Gastroesophageal sphincter (tissue), 4 donors: ENCODE data around the gene SLC25A21. TPM values are rescaled to one million over a fixed set of nuclear protein-coding genes. Genes with fewer than 3 reads are reported as not detected.

Experiments used
- ATAC-seq: fragments of 150-250 bp; one replicate; pipeline ENCODE4 v1.9.1; 2016; ENCODE audit warnings: mild to moderate bottlenecking, moderate library complexity
- H3K27ac ChIP-seq, 4 donors: fragments of 200-600 bp; sonication (generic) in 3 of 4; 1 replicate in 3 of 4; 2 replicates in 1 of 4; pipeline ENCODE4 v1.5.1; 2016 to 2019
- H3K27me3 ChIP-seq: fragments of 200-600 bp; sonication (generic); one replicate; pipeline ENCODE4 v1.5.1; 2019
- H3K36me3 ChIP-seq, 2 donors: fragments of 200-600 bp; sonication (generic); one replicate each; pipeline ENCODE4 v1.5.1; 2019; ENCODE audit warnings: control low read depth in 1 of 2
- H3K4me1 ChIP-seq, 3 donors: fragments of 200-600 bp; sonication (generic); 1 replicate in 2 of 3; 2 replicates in 1 of 3; pipeline ENCODE4 v1.5.1; 2016 to 2019; ENCODE audit warnings: control low read depth in 2 of 3
- H3K4me3 ChIP-seq, 2 donors: fragments of 200-600 bp; sonication (generic); one replicate each; pipeline ENCODE4 v1.5.1; 2019; ENCODE audit warnings: mild to moderate bottlenecking in 1 of 2, moderate library complexity in 1 of 2
- H3K9me3 ChIP-seq, 3 donors: fragments of 200-600 bp; sonication (generic); one replicate each; pipeline ENCODE4 v1.5.1; 2017 to 2019; ENCODE audit warnings: control low read depth in 2 of 3
- EP300 ChIP-seq: sonication (generic); formaldehyde crosslinking; IDR thresholded peaks from one replicate; pipeline ENCODE4 v1.6.1; 2017; ENCODE audit warnings: antibody characterized with exemption, mild to moderate bottlenecking
- POLR2A ChIP-seq, 2 donors: fragments of 450-650 bp; IDR thresholded peaks; one replicate each; pipeline ENCODE4 v1.6.1; 2017; ENCODE audit warnings: antibody characterized with exemption in 2 of 2, mild to moderate bottlenecking in 2 of 2, moderate library complexity in 1 of 2
- POLR2AphosphoS5 ChIP-seq: sonication (generic); formaldehyde crosslinking; IDR thresholded peaks from one replicate; pipeline ENCODE4 v1.6.1; 2017; ENCODE audit warnings: antibody characterized with exemption
- WGBS, 2 donors: methylation state at CpG; one replicate each; pipeline ENCODE4 v1.1.5; 2018; ENCODE audit warnings: low coverage in 1 of 2; 5-methylcytosine and 5-hydroxymethylcytosine counted together
- total RNA-seq, 4 donors: library from RNA; depleted of rRNA; stranded (reverse); fragments of >200 nt; gene quantifications; one replicate each; pipeline ENCODE4 v1.1.0, GENCODE V29; 2016
- TF ChIP-seq, protein P1 (sequence below), 4 experiments: fragments of 200-600 bp in 2 of 4; fragments of 450-650 bp in 2 of 4; sonication (generic) in 1 of 4; IDR thresholded peaks; one replicate each; pipeline ENCODE4 v1.5.1; 2017 to 2019; ENCODE audit warnings: antibody characterized with exemption in 4 of 4, mild to moderate bottlenecking in 2 of 4, moderate library complexity in 2 of 4

The SLC25A21 gene
- total RNA-seq, 4 donors from 2014 or later, result 0.40 to 1.5 (median 1.3) TPM

DNA sequence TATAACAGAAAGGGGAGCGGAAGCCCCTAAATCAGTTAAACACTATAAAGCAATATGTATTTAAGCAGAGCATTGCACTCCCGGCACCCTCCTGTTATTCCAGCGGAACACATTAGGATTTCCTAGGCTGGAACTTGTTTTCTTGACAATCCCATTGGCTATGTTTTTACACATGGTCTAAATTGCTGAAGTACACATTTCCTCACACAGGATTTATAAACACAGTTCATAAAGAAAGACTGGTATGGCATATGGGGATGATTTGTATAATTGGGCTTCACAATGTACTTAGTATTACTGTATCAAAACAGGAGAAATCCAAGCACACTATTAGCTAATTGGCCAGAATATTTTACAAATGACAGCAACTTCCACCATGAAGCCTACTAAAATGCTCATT, 487.5 kb downstream of the SLC25A21 start:
- Histone ChIP-seq H3K4me1 (no peaks in the 10 kb centered on the region), H3K27me3 (no peaks in the 10 kb centered on the region), H3K9me3 (no peaks in the 10 kb centered on the region), H3K27ac (no peak overlapping the region), H3K4me3 (no peak overlapping the region), H3K36me3 (no peaks in the 10 kb centered on the region)
- TF ChIP-seq, protein P1, sequence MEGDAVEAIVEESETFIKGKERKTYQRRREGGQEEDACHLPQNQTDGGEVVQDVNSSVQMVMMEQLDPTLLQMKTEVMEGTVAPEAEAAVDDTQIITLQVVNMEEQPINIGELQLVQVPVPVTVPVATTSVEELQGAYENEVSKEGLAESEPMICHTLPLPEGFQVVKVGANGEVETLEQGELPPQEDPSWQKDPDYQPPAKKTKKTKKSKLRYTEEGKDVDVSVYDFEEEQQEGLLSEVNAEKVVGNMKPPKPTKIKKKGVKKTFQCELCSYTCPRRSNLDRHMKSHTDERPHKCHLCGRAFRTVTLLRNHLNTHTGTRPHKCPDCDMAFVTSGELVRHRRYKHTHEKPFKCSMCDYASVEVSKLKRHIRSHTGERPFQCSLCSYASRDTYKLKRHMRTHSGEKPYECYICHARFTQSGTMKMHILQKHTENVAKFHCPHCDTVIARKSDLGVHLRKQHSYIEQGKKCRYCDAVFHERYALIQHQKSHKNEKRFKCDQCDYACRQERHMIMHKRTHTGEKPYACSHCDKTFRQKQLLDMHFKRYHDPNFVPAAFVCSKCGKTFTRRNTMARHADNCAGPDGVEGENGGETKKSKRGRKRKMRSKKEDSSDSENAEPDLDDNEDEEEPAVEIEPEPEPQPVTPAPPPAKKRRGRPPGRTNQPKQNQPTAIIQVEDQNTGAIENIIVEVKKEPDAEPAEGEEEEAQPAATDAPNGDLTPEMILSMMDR (IDR thresholded peaks at IDR 0.05), result no peak
- TF ChIP-seq POLR2AphosphoS5, result no peak
- no peak for TF ChIP-seq POLR2A (IDR thresholded peaks at IDR 0.05)
- TF ChIP-seq EP300, result no peak
- WGBS, 2 donors, result 93 to 96% methylated on average over 3 of the region's 3 CpGs
- ATAC-seq, result no peak

DNA sequence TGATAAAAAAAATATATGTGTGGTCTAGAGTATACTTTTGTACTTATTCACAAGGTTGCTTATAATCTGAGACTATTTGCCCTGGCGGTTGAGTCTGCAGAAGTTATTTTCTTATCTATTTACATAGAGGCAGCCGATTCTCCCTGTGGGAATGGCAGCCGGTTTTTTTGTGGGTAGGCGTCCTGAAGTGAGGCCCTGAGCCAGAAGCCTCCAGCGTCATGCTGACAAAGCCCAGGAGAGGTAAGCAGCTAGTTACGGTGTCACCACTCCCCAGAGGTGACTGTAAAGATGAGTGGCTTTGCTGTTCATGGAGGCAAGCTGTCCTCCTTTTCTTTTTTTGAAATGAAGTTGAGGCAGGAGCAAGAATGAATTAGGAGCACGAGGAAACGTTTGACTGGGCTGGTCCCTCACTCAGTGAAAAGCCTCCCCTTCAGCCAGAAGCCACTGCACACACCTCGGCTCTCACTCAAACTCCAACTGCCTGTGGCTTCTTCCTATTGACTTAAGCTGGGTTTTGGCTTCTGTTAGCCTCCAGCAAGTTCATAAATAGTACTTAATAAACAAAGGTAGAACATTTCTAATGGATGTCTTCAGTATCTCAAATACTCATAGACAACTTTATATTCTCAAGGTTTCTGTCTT, 489.2 kb downstream of the SLC25A21 start:
- TF ChIP-seq EP300 (no peak), POLR2A (IDR thresholded peaks at IDR 0.05) (no peak), POLR2AphosphoS5 (no peak)
- TF ChIP-seq, protein P1 (IDR thresholded peaks at IDR 0.05), result no peak
- Histone ChIP-seq H3K27ac (no peak overlapping the region), H3K4me3 (no peak overlapping the region), H3K9me3 (no peaks in the 10 kb centered on the region), H3K27me3 (no peaks in the 10 kb centered on the region), H3K36me3 (no peaks in the 10 kb centered on the region), H3K4me1 (no peaks in the 10 kb centered on the region)
- 56 to 61% methylated on average over 6 to 9 of the region's 9 CpGs for WGBS, 2 donors
- no peak for ATAC-seq

DNA sequence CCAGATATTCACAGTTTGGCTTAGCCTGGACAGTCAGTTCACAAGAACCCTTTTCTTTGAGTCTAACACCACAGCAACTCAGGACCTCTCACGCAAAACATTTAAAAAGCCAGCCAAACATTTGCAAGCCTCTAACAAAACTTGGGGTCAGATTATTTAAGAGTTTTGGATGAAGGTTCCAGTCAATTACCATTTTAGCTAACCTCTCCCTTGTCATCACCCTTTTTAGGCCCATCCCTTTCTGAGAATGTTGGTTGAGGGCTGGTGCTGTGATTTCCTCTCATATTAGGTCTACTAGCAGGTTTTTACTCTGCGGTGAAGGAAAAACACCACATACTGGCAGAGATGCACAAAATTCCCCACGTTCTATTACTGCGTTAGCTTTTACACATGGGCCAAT, 490.1 kb downstream of the SLC25A21 start:
- H3K4me3 ChIP-seq, result no peak overlapping the region
- H3K9me3 ChIP-seq, result no peaks in the 10 kb centered on the region
- 100% methylated on average over 1 to 3 of the region's 4 CpGs for WGBS, 2 donors
- H3K36me3 ChIP-seq, result no peaks in the 10 kb centered on the region
- no peaks in the 10 kb centered on the region for H3K27me3 ChIP-seq
- H3K27ac ChIP-seq, result no peak overlapping the region
- H3K4me1 ChIP-seq, result no peaks in the 10 kb centered on the region
- TF ChIP-seq, protein P1 (IDR thresholded peaks at IDR 0.05), result no peak
- TF ChIP-seq POLR2AphosphoS5 (no peak), POLR2A (IDR thresholded peaks at IDR 0.05) (no peak), EP300 (no peak)
- ATAC-seq, result no peak

DNA sequence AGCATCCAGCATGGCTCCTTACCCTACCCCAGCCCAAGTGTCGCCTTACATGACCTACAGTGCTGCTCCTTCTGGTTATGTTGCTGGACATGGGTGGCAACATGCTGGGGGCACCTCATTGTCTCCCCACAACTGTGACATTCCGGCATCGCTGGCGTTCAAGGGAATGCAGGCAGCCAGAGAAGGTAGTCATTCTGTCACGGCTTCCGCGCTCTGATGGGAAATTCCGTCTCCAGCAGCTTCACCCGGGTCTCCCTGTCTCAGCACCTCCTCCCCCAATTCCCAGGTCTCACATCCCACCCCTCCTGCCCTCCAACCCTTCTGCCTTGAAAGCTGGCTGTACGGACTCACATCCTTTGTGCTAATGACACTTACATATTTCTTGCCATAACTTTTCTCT, 496.2 kb downstream of the SLC25A21 start:
- TF ChIP-seq POLR2A (IDR thresholded peaks at IDR 0.05), result no peak
- no peak for TF ChIP-seq POLR2AphosphoS5
- no peak for TF ChIP-seq EP300
- TF ChIP-seq, protein P1 (IDR thresholded peaks at IDR 0.05), result no peak
- no peak overlapping the region for H3K4me3 ChIP-seq
- no peak overlapping the region for H3K27ac ChIP-seq
- peaks cover 51% of the 10 kb centered on the region for H3K27me3 ChIP-seq
- H3K4me1 ChIP-seq, result no peaks in the 10 kb centered on the region
- no peaks in the 10 kb centered on the region for H3K36me3 ChIP-seq
- WGBS, 2 donors, result 11 to 43% methylated on average over 1 to 10 of the region's 10 CpGs
- no peaks in the 10 kb centered on the region for H3K9me3 ChIP-seq
- no peak for ATAC-seq

DNA sequence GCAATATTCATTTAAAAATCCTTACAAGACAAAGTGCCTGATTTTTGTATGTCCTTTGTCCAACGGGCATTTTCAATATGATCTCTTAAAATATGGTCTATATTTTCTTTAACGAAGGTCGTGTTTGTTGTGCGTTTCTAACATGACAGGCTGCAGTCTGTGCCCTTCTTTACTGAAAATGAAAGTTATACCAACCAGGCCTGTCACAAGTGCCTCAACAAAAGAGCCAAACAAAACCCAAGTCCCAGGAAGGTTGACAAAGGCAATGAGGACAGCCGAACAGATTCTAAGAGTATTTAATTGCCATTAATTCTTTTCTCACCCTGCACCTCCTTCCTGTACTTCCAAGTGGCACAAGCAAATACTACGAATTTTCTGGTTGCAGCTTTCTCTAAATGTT, 496.8 kb downstream of the SLC25A21 start:
- H3K27ac ChIP-seq, result no peak overlapping the region
- no peak overlapping the region for H3K4me3 ChIP-seq
- TF ChIP-seq POLR2A (IDR thresholded peaks at IDR 0.05), result no peak
- TF ChIP-seq EP300, result no peak
- TF ChIP-seq, protein P1 (IDR thresholded peaks at IDR 0.05), result no peak
- no peak for TF ChIP-seq POLR2AphosphoS5
- no peaks in the 10 kb centered on the region for H3K36me3 ChIP-seq
- no peak for ATAC-seq
- no peaks in the 10 kb centered on the region for H3K9me3 ChIP-seq
- 49 to 52% methylated on average over 6 of the region's 6 CpGs for WGBS, 2 donors
- peaks cover 58% of the 10 kb centered on the region for H3K27me3 ChIP-seq
- H3K4me1 ChIP-seq, result no peaks in the 10 kb centered on the region
